GM12874 (cell line): ENCODE measurements around the gene ADRA2A.

Experiments used
- CTCF ChIP-seq: IDR thresholded peaks from 2 replicates; pipeline ENCODE4 v1.5.1; 2011; ENCODE audit warnings: low read depth, mild to moderate bottlenecking, control low read depth, low read length, moderate library complexity; ENCODE audit not compliant: insufficient read depth

ADRA2A gene

GRCh38 chr10:111106081-111106480 lies 29.3 kb downstream of the ADRA2A start:
- no peak for TF ChIP-seq CTCF

- TF ChIP-seq CTCF, result no peak
These were observed 30.2 kb downstream of the ADRA2A start for GRCh38 chr10:111107023-111107422.

DNA sequence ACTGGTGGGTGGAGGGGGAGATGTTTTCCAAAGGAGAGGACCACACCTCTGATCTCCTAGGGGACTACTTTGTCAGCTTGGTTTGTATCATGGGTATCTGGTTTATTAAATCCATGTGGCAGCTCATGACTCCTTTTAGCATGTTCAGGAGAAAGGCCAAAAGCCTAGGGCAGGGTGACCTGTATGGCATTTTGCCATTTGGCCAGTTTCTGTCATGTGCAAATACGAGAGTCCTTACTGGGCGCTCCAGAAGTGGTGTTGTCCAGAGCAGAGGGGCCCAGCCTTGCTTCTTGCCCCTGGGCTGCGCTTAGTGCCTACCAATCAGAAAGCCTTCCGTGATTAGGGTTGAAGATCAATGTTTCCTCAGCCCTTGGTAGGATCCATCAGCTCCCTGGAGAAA lies 31.0 kb downstream of the ADRA2A start:
- no peak for TF ChIP-seq CTCF

GRCh38 chr10:111108441-111108840 lies 31.6 kb downstream of the ADRA2A start:
- no peak for TF ChIP-seq CTCF

- no peak for TF ChIP-seq CTCF
These were observed 32.8 kb downstream of the ADRA2A start for GRCh38 chr10:111109501-111110242.

DNA sequence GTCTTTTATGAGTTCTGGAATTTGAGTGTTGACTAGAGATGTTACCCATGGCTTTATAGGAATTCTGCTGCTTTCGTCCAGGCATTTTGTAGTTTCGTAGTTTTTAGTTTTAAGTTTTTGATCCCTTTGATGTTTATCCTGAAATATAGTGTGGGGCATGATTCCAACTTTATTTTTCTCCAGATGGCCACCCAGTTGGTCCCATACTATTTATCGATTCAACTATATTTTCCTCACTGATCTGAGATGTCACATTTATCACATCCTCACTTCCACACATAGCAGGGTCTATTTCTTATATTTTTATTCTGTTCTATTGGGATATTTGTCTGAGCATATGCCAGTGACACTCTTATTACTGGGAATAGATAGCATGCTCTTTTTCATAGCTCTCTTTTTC lies 33.9 kb downstream of the ADRA2A start:
- TF ChIP-seq CTCF, result no peak

- no peak for TF ChIP-seq CTCF
These were observed 35.5 kb downstream of the ADRA2A start for GRCh38 chr10:111112333-111112732.
